Uterus (tissue), 2 donors: ENCODE data around the gene OGFR.

Experiments used
- CTCF ChIP-seq, 4 experiments: fragments of 200-600 bp in 2 of 4; fragments of 450-650 bp in 2 of 4; sonication (generic) in 2 of 4; IDR thresholded peaks; one replicate each; pipeline ENCODE4 v1.5.1; 2016 to 2019; ENCODE audit warnings: antibody characterized with exemption in 4 of 4, mild to moderate bottlenecking in 2 of 4, moderate library complexity in 1 of 4
- POLR2A ChIP-seq, 2 donors: fragments of 450-650 bp; IDR thresholded peaks; one replicate each; pipeline ENCODE4 v1.6.1; 2016; ENCODE audit warnings: antibody characterized with exemption in 2 of 2, mild to moderate bottlenecking in 1 of 2, moderate library complexity in 1 of 2

- TF ChIP-seq CTCF (IDR thresholded peaks at IDR 0.05) (no peak), POLR2A (IDR thresholded peaks at IDR 0.05) (peak; percentile 45 to 67)
These were observed at the start of gene OGFR for GRCh38 chr20:62804627-62805154.
